ENCODE measurements around the gene ROBO1. TPM values are rescaled to one million over a fixed set of nuclear protein-coding genes. Genes with fewer than 3 reads are reported as not detected.
"Not testable (repeated sequence)": the region's sequence is repeated elsewhere in the genome, so short reads cannot be mapped to it uniquely, and the experiment has no call there.

ROBO1 gene
- total and polyA plus RNA-seq, 2 of the 13 experiments (the other 11 are each of a cell fraction or from before 2014, with no cell fraction given), result 52.2 to 71.0 TPM

DNA sequence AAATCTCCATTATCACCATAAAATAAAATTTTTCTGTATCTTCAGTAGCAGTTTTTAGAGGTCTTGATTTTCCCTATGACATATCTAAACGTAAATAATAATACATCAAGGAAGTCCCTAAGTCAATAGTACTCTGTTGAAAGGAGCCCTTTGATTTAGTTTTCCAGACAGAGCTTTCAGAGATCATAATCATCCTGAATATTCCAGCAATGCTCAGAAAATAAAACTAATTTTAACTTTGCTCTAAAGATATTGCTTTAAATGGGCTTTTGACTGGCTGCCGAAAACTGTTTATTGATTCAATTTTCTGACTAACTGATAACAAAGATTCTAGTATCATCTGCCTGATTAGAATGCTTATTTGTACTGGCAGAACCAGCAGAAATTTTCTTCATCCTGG is 40.7 kb upstream of the ROBO1 start (continued):
- no peak for TF ChIP-seq ZNF687 (CRISPR knock-in tag; IDR thresholded peaks at IDR 0.05)

GRCh38 chr3:79790177-79790576 is 22.4 kb upstream of the ROBO1 start:
- in situ Hi-C loops (cut with HindIII; ENCODE audit: extremely low pct_ligation_motif_present, low pct_unique_long_range_greater_than_20kb); H3K9ac ChIP-seq (ENCODE audit: insufficient read depth, low read depth, low read length); H3K27ac ChIP-seq (ENCODE audit: extremely low read length, insufficient read depth, low read length); H3K4me3 ChIP-seq (replicated peaks in 1 of 3; ENCODE audit: insufficient read depth in 1 of 3, low read depth in 2 of 3, low read length in 3 of 3); H3K4me1 ChIP-seq (ENCODE audit: insufficient read depth, low read length); H3K27me3 ChIP-seq (ENCODE audit: control insufficient read depth in 1 of 2, insufficient read depth in 2 of 2, low read length in 2 of 2); H3K36me3 ChIP-seq (replicated peaks in 1 of 2; ENCODE audit: control insufficient read depth in 1 of 2, insufficient read depth in 2 of 2, low read length in 2 of 2); H2AFZ ChIP-seq (ENCODE audit: low read length); POLR2A ChIA-PET; H3K4me2 ChIP-seq (ENCODE audit: low read depth, low read length); H3K9me3 ChIP-seq (ENCODE audit: low read length); BruUV-seq (replicated peaks); H4K20me1 ChIP-seq (ENCODE audit: insufficient read depth, low read length); H3K79me2 ChIP-seq (ENCODE audit: insufficient read depth, low read length); CTCF ChIA-PET (ENCODE audit: low intra/inter-chr PET ratio, low total read pairs); intact Hi-C loops (cut with micrococcal nuclease; ENCODE audit: unreplicated experiment); ATAC-seq; FAIRE-seq; DNase-seq (ENCODE audit: low spot score): not testable (repeated sequence)
- TF ChIP-seq CTCF (CRISPR knock-in tag; IDR thresholded peaks at IDR 0.05) (peak; percentile 37), STAG1 (CRISPR knock-in tag; IDR thresholded peaks at IDR 0.05) (peak; percentile 23; the same call in 1 of the 2 replicates)
- 19% methylated on average over 3 of the region's 4 CpGs for WGBS (ENCODE audit: low lambda C conversion rate)
